Mucosa of rectum (tissue), 2 donors: Measurements from ENCODE around the gene HMGN5.

ENCODE experiments used
- H3K27ac ChIP-seq, 2 donors: one replicate each; pipeline ENCODE4 v1.7.0; 2013; ENCODE audit warnings: inconsistent platforms in 2 of 2, low read depth in 2 of 2, low read length in 2 of 2
- H3K27me3 ChIP-seq, 2 donors: one replicate each; pipeline ENCODE4 v1.7.0; 2013; ENCODE audit warnings: low read length in 2 of 2; ENCODE audit not compliant: control insufficient read depth in 2 of 2, insufficient read depth in 2 of 2
- H3K36me3 ChIP-seq, 2 donors: one replicate each; pipeline ENCODE4 v1.7.0; 2013; ENCODE audit warnings: low read length in 2 of 2; ENCODE audit not compliant: control insufficient read depth in 2 of 2, insufficient read depth in 2 of 2
- H3K4me1 ChIP-seq, 2 donors: one replicate each; pipeline ENCODE4 v1.7.0; 2013; ENCODE audit warnings: low read length in 2 of 2, mild to moderate bottlenecking in 1 of 2; ENCODE audit not compliant: control insufficient read depth in 2 of 2, insufficient read depth in 2 of 2
- H3K4me3 ChIP-seq, 2 donors: one replicate each; pipeline ENCODE4 v1.7.0; 2013; ENCODE audit warnings: low read length in 2 of 2
- H3K9ac ChIP-seq, 2 donors: one replicate each; pipeline ENCODE4 v1.7.0; 2013; ENCODE audit warnings: low read length in 2 of 2, low read depth in 1 of 2, mild to moderate bottlenecking in 1 of 2
- H3K9me3 ChIP-seq, 2 donors: one replicate each; pipeline ENCODE4 v1.7.0; 2013; ENCODE audit warnings: low read length in 2 of 2; ENCODE audit not compliant: control insufficient read depth in 2 of 2
- donor health status: healthy.
- donor health status: Normal muscosa, but diverticular disease.

The HMGN5 gene

DNA sequence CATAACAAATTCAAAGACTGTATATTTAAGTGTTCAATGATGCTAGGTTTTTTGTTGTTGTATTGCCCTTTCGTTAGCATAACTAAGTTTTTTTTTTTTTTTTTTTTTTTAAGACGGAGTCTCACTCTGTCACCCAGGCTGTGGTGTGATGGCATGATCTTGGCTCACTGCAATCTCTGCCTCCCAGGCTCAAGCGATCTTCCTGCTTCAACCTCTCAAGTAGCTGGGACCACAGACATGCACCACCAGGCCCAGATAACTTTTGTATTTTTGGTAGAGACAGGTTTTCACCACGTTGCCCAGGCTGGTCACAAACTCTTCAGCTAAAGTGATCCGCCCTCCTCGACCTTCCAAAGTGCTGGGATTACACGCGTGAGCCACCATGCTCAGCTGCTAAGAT is 7.2 kb upstream of the HMGN5 start:
- Histone ChIP-seq H3K9me3 (no peaks in the 10 kb centered on the region), H3K27ac (no peak overlapping the region), H3K9ac (no peak overlapping the region), H3K27me3 (no peaks in the 10 kb centered on the region), H3K4me1 (no peaks in the 10 kb centered on the region), H3K4me3 (no peak overlapping the region), H3K36me3 (no peaks in the 10 kb centered on the region)

DNA sequence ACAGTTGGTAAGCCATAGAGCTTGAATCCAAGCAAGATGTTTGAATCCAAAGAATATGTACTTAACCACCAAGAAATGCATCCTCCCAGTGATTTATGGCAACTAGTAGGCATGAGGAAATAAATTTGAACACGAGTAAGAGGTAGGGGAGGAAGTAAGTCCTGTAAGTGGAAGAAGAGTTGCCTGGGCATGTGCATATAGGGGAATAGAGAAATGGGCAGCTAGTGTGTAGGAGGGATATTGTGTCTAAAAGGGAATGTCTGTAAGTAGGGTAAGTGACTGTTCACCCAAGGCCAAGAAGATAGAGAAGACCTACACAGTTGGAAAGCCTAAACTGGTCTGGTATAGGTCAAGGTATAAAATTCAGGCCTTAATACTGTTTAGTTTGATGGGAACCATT is 4.8 kb upstream of the HMGN5 start:
- H3K4me1 ChIP-seq = no peaks in the 10 kb centered on the region
- no peak overlapping the region for H3K4me3 ChIP-seq
- H3K9me3 ChIP-seq = no peaks in the 10 kb centered on the region
- H3K27me3 ChIP-seq = no peaks in the 10 kb centered on the region
- H3K27ac ChIP-seq = no peak overlapping the region
- H3K36me3 ChIP-seq = no peaks in the 10 kb centered on the region
- H3K9ac ChIP-seq = no peak overlapping the region

DNA sequence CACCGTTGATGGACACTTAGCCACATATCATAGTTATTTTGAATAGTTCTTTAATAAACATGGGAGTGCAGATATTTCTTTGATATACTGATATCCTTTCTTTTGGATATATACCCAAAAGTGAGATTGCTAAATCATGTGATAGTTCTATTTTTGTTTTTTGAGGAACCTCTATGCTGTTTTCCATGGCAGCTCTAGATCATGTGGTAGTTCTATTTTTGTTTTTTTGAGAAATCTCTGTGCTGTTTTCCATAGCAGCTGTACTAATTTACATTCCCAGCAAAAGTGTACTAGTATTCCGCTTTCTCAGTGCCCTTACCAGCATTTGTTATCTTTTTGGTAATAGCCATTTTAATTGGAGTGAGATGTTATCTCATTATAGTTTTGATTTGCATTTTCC is 3.8 kb upstream of the HMGN5 start:
- no peak overlapping the region for H3K4me3 ChIP-seq
- H3K36me3 ChIP-seq = no peaks in the 10 kb centered on the region
- no peak overlapping the region for H3K27ac ChIP-seq
- H3K9me3 ChIP-seq = no peaks in the 10 kb centered on the region
- no peaks in the 10 kb centered on the region for H3K27me3 ChIP-seq
- H3K4me1 ChIP-seq = peaks cover 0 to 3% of the 10 kb centered on the region in 2 donors
- H3K9ac ChIP-seq = no peak overlapping the region

DNA sequence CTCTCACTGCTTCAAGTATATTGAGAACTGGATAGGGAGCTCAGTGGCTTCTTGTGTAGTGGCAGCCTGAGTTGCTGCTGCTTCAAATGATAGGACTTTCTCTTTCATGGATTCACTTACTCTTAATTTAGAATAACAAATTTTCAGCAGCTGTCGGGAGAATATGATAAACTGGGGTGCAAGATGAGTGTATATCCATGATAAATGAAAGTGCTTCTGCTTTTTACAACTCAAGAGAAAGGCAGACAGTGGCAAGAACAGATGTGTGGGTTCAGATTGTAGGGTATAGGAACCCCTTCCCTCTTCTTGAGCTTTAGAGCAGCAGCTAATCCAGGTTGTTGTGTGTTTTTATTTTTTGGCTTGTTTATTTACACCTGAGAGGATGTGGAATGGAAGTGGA is 1.2 kb upstream of the HMGN5 start:
- H3K9me3 ChIP-seq = no peaks in the 10 kb centered on the region
- H3K27ac ChIP-seq = peak overlapping the region; percentile 11 to 83
- peaks cover 0 to 3% of the 10 kb centered on the region in 2 donors for H3K4me1 ChIP-seq
- H3K4me3 ChIP-seq = peak overlapping the region; percentile 83 to 94
- no peaks in the 10 kb centered on the region for H3K36me3 ChIP-seq
- peak overlapping the region in 1 of 2 donors; percentile 74 for H3K9ac ChIP-seq
- H3K27me3 ChIP-seq = no peaks in the 10 kb centered on the region

DNA sequence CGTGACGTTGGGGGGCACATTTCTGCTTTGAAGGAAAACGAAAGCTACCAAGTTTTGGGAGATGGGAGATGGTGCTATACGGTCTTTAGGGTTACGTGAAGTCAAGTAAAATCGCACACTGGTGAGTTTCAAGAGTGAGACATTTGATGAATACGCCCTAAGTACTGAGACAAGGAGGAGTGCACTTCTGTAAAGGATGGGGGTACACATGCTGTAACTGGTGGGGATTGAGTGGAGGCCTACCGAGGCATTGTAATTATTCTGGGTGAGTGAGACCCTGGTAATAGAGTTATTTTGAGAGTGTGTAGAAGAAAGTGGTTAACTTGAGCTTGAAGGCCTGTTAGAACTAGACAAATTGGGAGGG is 725 bp upstream of the HMGN5 start:
- peak overlapping the region; percentile 68 to 74 for H3K9ac ChIP-seq
- H3K27me3 ChIP-seq = no peaks in the 10 kb centered on the region
- peaks cover 0 to 3% of the 10 kb centered on the region in 2 donors for H3K4me1 ChIP-seq
- peak overlapping the region; percentile 78 to 83 for H3K27ac ChIP-seq
- no peaks in the 10 kb centered on the region for H3K36me3 ChIP-seq
- peak overlapping the region; percentile 83 to 94 for H3K4me3 ChIP-seq
- H3K9me3 ChIP-seq = no peaks in the 10 kb centered on the region

DNA sequence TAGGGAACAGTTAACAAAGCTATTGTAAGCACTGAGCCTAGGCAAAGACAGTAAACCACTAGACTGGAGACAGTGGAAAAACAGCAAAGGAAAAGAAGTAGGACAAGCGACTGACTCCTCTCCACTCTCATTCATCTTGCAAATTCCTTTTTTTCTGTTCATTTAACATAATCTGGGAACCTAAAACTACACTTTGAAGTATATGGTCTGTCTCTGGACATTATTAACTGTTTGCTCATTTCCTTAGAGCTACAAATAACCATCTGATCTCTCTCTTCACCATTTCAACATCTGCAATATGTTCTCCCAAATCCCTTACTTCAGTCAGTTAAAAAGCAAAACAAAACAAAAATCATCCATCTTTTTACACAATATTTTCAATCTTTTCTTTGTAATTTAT is 642 bp downstream of the HMGN5 start:
- H3K27me3 ChIP-seq = no peaks in the 10 kb centered on the region
- H3K9me3 ChIP-seq = no peaks in the 10 kb centered on the region
- H3K27ac ChIP-seq = peak overlapping the region; percentile 78 to 83
- peaks cover 0 to 3% of the 10 kb centered on the region in 2 donors for H3K4me1 ChIP-seq
- peak overlapping the region; percentile 68 to 74 for H3K9ac ChIP-seq
- no peaks in the 10 kb centered on the region for H3K36me3 ChIP-seq
- peak overlapping the region; percentile 83 to 94 for H3K4me3 ChIP-seq

DNA sequence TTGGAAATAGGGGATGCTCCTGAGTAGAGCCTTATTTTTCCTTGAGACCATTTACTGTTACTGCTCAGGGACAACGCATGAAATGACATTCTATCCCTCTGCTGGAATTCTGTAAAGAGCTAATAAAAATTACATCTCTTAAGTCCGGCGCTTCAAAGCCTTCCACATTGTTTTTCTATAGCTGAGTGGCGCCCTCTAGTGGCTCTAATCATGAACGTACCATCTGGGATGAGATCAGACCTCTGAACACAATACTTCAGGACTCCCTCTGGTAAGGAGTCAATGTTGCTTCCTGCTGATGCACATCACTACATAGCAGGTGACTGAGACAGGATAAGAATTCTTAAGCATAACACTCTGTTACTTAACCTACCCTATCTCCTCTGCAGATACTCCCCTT is 6.0 kb downstream of the HMGN5 start:
- H3K36me3 ChIP-seq = no peaks in the 10 kb centered on the region
- H3K9me3 ChIP-seq = no peaks in the 10 kb centered on the region
- no peaks in the 10 kb centered on the region for H3K4me1 ChIP-seq
- no peaks in the 10 kb centered on the region for H3K27me3 ChIP-seq
- no peak overlapping the region for H3K9ac ChIP-seq
- no peak overlapping the region for H3K27ac ChIP-seq
- no peak overlapping the region for H3K4me3 ChIP-seq

DNA sequence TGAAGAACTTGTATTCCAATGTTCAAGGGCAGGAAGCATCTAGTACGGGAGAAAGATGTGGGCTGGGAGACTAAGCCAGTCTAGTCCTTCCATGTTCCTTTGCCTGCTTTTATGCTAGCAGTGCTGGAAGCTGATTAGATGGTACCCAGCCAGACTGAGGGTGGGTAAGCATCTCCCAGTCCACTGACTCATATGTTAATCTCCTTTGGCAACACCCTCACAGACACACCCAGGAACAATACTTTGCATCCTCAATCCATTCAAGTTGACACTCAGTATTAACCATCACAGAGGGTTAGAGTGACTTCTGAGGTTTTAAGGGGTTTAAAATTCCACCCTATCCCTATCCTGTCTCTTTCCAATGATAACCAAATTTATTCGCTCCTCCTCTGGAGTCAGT is 6.5 kb downstream of the HMGN5 start:
- Histone ChIP-seq H3K27ac (no peak overlapping the region), H3K27me3 (no peaks in the 10 kb centered on the region), H3K9ac (no peak overlapping the region), H3K36me3 (no peaks in the 10 kb centered on the region), H3K4me1 (no peaks in the 10 kb centered on the region), H3K9me3 (no peaks in the 10 kb centered on the region), H3K4me3 (no peak overlapping the region)

DNA sequence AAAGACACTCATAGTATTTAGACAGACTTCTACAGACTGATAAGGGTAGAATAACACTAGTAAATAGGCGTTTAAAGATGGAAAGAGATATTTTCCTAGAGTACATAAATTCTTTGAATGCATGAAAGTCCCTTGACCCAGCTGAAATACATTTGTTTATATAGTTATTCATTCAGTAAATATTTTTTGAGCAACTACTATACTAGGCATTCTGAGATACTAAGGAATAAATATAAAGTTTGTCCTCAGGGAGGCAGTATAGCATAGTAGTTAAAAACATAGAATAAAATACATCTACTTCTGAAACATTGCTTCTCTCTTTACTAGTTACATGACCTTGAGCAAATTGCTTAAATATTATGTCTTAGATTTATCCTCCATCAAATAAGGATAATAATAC is 27.4 kb downstream of the HMGN5 start:
- H3K4me3 ChIP-seq = no peak overlapping the region
- no peaks in the 10 kb centered on the region for H3K9me3 ChIP-seq
- H3K27me3 ChIP-seq = no peaks in the 10 kb centered on the region
- H3K4me1 ChIP-seq = no peaks in the 10 kb centered on the region
- no peak overlapping the region for H3K9ac ChIP-seq
- H3K27ac ChIP-seq = no peak overlapping the region
- H3K36me3 ChIP-seq = no peaks in the 10 kb centered on the region

DNA sequence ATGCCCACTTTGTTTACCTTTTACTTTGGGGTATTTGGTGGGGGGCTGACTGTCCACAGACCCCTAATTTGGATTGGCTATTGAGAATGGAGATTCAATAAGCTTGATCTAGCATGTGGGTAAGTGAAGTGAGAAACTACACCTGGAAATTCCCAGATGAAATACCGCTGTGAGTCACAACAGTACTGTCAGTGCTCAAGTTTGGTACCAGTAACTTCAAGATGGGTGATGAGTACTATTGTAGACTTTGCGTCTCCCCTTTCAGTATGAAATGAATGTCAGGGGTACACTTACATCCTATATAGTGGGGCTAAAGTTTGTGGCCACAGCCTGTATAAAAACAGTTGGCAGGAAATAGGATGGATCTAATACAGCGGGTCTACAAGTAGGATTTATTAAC is 33.3 kb downstream of the HMGN5 start:
- H3K9me3 ChIP-seq = no peaks in the 10 kb centered on the region
- no peak overlapping the region for H3K4me3 ChIP-seq
- H3K4me1 ChIP-seq = no peaks in the 10 kb centered on the region
- H3K27me3 ChIP-seq = no peaks in the 10 kb centered on the region
- H3K27ac ChIP-seq = no peak overlapping the region
- H3K36me3 ChIP-seq = no peaks in the 10 kb centered on the region
- no peak overlapping the region for H3K9ac ChIP-seq
